ENCODE results near the gene ST6GALNAC4. TPM values are rescaled to one million over a fixed set of nuclear protein-coding genes. Genes with fewer than 3 reads are reported as not detected.

ST6GALNAC4 gene
- total and polyA plus RNA-seq, 9 of the 15 experiments (the other 6 are each of a cell fraction or from before 2014, with no cell fraction given): 2.6 to 43.1 (median 15.4) TPM

- TF ChIP-seq CREB3 (tag; conservative IDR thresholded peaks at IDR 0.05; ENCODE audit: low read depth): no peak
- TF ChIP-seq POLR2G (IDR thresholded peaks at IDR 0.05; ENCODE audit: low read depth, low read length): peak; percentile 91
- no peak for TF ChIP-seq RAD21 (CRISPR knock-in tag; conservative IDR thresholded peaks at IDR 0.05 in 1 of 2, IDR thresholded peaks at IDR 0.05 in 1 of 2)
- 0 out of 2 replicates have a peak, but pooled peaks have one; percentile 14 for TF ChIP-seq ZBTB9 (CRISPR knock-in tag; IDR thresholded peaks at IDR 0.05)
- no peak for TF ChIP-seq PTRF (tag; IDR thresholded peaks at IDR 0.05)
- no peak for TF ChIP-seq ZNF311 (CRISPR knock-in tag; IDR thresholded peaks at IDR 0.05)
- TF ChIP-seq CC2D1A (IDR thresholded peaks at IDR 0.05): peak; percentile 99
- peak; percentile 31; the same call in 1 of the 2 replicates for TF ChIP-seq ZBTB17 (CRISPR knock-in tag; IDR thresholded peaks at IDR 0.05)
- TF ChIP-seq ZNF511 (CRISPR knock-in tag; IDR thresholded peaks at IDR 0.05): no peak; the same call in 1 of the 2 replicates
- TF ChIP-seq NFYB (IDR thresholded peaks at IDR 0.05; ENCODE audit: extremely low read depth, insufficient read length): peak; percentile 81
- TF ChIP-seq CREBBP (IDR thresholded peaks at IDR 0.05; ENCODE audit: low read depth, low read length): no peak
- TF ChIP-seq ZNF57 (CRISPR knock-in tag; IDR thresholded peaks at IDR 0.05): no peak
- TF ChIP-seq GTF3C2 (IDR thresholded peaks at IDR 0.05; ENCODE audit: borderline replicate concordance, extremely low read depth, insufficient read length): no peak
- TF ChIP-seq E2F4 (CRISPR knock-in tag; IDR thresholded peaks at IDR 0.05; ENCODE audit: low read depth): no peak
- no peak for TF ChIP-seq ZNF282 (CRISPR knock-in tag; IDR thresholded peaks at IDR 0.05)
- no peak for TF ChIP-seq CBX5 (IDR thresholded peaks at IDR 0.05; ENCODE audit: borderline replicate concordance, low read depth)
- TF ChIP-seq IFI16 (CRISPR knock-in tag; IDR thresholded peaks at IDR 0.05): no peak
- TF ChIP-seq HNRNPL (IDR thresholded peaks at IDR 0.05; ENCODE audit: low read depth, low read length): no peak
Measured at GRCh38 chr9:127930231-127931091, 13.6 kb upstream of the ST6GALNAC4 start, which contains the start of gene PIP5KL1 (continued).
